Measurements from ENCODE around the gene AOPEP. TPM values are rescaled to one million over a fixed set of nuclear protein-coding genes. Genes with fewer than 3 reads are reported as not detected.

AOPEP gene
- total RNA-seq, 1 donor from 2014 or later = 25.8 TPM

DNA sequence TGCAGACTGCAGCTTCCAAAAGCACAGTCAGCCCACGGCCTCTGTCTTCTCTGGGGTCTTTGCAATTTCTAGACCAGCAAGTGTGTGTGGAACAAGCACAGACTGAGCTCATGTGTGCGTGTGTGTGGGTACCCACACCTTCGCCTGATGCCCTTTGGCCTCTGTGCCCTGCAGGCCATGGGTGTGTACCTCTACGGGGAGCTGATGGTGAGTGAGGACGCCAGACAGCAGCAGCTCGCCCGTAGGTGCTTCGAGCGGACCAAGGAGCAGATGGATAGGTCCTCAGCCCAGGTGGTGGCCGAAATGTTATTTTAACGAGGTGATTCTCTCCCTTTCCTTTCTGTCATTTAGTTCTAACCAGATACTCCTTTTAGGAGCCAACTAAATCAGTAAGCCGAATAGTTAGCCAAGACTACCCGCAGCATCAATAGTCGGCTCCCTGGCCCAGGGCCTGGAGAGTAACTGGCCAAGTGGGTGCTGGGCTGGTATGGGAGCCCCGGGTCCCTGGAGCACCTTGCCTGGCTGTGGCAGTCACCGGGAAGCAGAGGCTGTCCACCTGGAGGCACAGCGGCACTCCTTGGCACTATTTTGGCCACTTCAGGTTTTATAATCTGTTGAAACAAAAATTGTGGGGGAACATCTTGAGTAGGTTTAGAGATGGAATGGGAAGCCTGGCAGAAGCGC, 356.0 kb downstream of the AOPEP start:
- Mint-ChIP-seq H3K27ac (ENCODE audit: unreplicated experiment) (no peak overlapping the region), H3K9me3 (ENCODE audit: unreplicated experiment) (peaks cover 16% of the 10 kb centered on the region), H3K4me3 (ENCODE audit: unreplicated experiment) (no peak overlapping the region), H3K4me1 (ENCODE audit: low read depth, unreplicated experiment) (peaks cover 41% of the 10 kb centered on the region), H3K36me3 (ENCODE audit: unreplicated experiment) (no peaks in the 10 kb centered on the region), H3K27me3 (ENCODE audit: unreplicated experiment) (peaks cover 10% of the 10 kb centered on the region)
- no peak for DNase-seq
- TF ChIP-seq, protein P1, sequence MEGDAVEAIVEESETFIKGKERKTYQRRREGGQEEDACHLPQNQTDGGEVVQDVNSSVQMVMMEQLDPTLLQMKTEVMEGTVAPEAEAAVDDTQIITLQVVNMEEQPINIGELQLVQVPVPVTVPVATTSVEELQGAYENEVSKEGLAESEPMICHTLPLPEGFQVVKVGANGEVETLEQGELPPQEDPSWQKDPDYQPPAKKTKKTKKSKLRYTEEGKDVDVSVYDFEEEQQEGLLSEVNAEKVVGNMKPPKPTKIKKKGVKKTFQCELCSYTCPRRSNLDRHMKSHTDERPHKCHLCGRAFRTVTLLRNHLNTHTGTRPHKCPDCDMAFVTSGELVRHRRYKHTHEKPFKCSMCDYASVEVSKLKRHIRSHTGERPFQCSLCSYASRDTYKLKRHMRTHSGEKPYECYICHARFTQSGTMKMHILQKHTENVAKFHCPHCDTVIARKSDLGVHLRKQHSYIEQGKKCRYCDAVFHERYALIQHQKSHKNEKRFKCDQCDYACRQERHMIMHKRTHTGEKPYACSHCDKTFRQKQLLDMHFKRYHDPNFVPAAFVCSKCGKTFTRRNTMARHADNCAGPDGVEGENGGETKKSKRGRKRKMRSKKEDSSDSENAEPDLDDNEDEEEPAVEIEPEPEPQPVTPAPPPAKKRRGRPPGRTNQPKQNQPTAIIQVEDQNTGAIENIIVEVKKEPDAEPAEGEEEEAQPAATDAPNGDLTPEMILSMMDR (IDR thresholded peaks at IDR 0.05; ENCODE audit: partially characterized antibody, unreplicated experiment) = no peak

DNA sequence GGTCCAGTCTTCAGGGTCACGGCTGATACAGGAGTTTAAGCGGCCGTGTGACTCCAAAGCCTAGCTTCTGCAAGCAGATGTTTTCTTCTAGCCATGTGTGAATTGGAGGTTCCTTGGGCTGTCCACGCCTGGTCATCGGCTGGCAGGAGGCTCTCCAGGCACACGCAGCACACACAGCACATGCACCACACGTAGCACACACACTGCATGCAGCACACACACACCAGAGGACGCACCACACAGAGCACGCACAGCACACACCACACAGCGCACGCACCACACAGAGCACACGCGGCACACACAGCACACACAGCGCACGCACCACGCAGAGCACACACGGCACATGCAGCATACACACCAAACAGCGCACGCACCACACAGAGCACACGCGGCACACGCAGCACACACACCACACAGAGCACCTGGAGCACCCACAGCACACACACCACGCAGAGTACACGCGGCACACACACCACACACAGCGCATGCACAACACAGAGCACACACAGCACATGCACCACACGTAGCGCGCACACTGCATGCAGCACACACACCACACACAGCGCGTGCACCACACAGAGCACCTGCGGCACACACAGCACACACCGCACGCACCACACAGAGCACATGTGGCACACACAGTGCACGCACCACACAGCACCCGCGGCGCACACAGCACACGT, 356.7 kb downstream of the AOPEP start:
- H3K27me3 Mint-ChIP-seq (ENCODE audit: unreplicated experiment) = peaks cover 9% of the 10 kb centered on the region
- peak overlapping the region; percentile 68 for H3K27ac Mint-ChIP-seq (ENCODE audit: unreplicated experiment)
- TF ChIP-seq, protein P1 (IDR thresholded peaks at IDR 0.05; ENCODE audit: partially characterized antibody, unreplicated experiment) = no peak
- H3K4me3 Mint-ChIP-seq (ENCODE audit: unreplicated experiment) = no peak overlapping the region
- peaks cover 34% of the 10 kb centered on the region for H3K4me1 Mint-ChIP-seq (ENCODE audit: low read depth, unreplicated experiment)
- H3K9me3 Mint-ChIP-seq (ENCODE audit: unreplicated experiment) = peaks cover 11% of the 10 kb centered on the region
- DNase-seq = no peak
- no peaks in the 10 kb centered on the region for H3K36me3 Mint-ChIP-seq (ENCODE audit: unreplicated experiment)

DNA sequence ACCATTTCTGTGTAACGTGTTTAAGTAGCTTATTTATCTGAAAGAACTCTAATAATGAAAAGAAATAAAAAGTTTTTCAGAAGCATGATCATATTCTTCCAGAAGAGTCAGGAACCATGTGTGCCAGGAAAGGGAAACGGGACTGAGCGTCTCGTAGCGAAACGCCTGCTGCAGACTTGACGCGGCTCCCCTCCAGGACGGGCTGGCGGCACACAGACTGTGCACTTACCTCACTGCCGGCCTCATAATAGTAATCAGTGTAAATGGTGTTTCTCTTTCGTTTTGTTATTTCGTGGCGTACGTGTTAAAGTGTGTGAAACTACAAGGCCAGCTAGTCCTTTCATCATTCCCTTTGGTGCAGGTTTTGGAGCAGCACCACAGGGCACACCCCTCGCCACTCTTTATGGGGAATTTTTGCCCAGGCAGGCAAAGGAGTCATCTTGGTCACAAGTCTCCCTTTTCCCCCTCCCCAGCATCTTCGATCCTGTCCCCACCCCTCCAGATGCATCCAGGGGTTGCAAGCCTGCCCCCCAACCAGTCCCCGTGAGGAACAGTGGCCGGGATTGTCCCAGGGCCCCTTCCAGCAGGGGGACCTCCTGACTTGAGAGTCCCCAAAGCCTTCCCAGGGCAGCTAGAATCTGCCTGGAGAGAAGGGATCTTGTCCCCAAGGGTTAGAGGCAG, 357.9 kb downstream of the AOPEP start:
- Mint-ChIP-seq H3K9me3 (ENCODE audit: unreplicated experiment) (peaks cover 6% of the 10 kb centered on the region), H3K4me3 (ENCODE audit: unreplicated experiment) (no peak overlapping the region), H3K4me1 (ENCODE audit: low read depth, unreplicated experiment) (peaks cover 28% of the 10 kb centered on the region), H3K27me3 (ENCODE audit: unreplicated experiment) (peaks cover 4% of the 10 kb centered on the region), H3K36me3 (ENCODE audit: unreplicated experiment) (no peaks in the 10 kb centered on the region), H3K27ac (ENCODE audit: unreplicated experiment) (no peak overlapping the region)
- TF ChIP-seq, protein P1 (IDR thresholded peaks at IDR 0.05; ENCODE audit: partially characterized antibody, unreplicated experiment) = no peak
- no peak for DNase-seq

DNA sequence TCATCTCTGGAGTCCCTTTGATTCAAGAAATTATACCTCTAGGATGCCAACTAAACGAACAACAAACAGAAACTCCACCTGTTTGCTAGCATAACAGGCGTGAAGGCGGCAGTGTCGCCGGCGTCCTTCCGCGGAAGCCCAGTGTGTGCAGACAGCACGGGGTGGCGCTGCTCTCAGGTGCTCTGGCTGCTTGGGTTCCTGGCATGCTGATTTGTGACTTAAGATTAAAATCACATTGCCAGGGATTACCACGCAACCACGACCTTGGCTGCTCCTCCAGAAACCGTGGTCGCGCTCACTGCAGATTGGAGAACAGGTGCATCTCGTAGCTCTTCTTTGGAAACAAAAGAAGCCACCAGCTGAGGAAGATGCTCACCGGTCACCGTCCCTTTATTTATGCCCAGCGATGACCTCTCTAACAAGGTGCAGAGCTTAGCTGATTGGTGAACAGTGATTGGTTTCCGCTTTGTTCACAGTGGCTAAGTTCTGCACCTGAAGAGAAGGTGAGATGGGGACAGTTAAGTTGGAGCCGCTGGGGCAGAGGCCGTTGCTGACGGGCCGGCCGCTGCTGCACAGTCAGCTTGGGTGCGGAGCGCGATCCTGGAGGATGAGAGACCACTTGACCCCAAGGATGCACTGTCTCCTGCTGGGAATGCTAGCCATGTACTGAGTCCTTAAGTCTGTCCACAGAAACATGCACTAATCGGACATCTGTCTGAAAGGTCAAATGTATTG, 358.7 kb downstream of the AOPEP start:
- DNase-seq = no peak
- H3K9me3 Mint-ChIP-seq (ENCODE audit: unreplicated experiment) = peaks cover 9% of the 10 kb centered on the region
- H3K27ac Mint-ChIP-seq (ENCODE audit: unreplicated experiment) = no peak overlapping the region
- TF ChIP-seq, protein P1 (IDR thresholded peaks at IDR 0.05; ENCODE audit: partially characterized antibody, unreplicated experiment) = no peak
- no peaks in the 10 kb centered on the region for H3K36me3 Mint-ChIP-seq (ENCODE audit: unreplicated experiment)
- H3K27me3 Mint-ChIP-seq (ENCODE audit: unreplicated experiment) = peaks cover 6% of the 10 kb centered on the region
- peaks cover 27% of the 10 kb centered on the region for H3K4me1 Mint-ChIP-seq (ENCODE audit: low read depth, unreplicated experiment)
- no peak overlapping the region for H3K4me3 Mint-ChIP-seq (ENCODE audit: unreplicated experiment)
